A673 (cell line): Measurements from ENCODE around the gene LMAN1. TPM values are rescaled to one million over a fixed set of nuclear protein-coding genes. Genes with fewer than 3 reads are reported as not detected.

Source experiments
- BruUV-seq: library from RNA; stranded (reverse); fragments of 400-500 nt; replicated peaks from 2 replicates; lab custom pipeline; 2021; lab: Mats Ljungman, UMichigan
- CTCF ChIA-PET: fragments of 300-600 bp; sonication (Branson Sonifier 250); formaldehyde crosslinking; loops from one replicate; lab custom pipeline; 2022; ENCODE audit warnings: antibody characterized with exemption; lab: Charles Lee
- POLR2A ChIA-PET: fragments of 300-600 bp; sonication (Branson Sonifier 250); formaldehyde crosslinking; loops from one replicate; lab custom pipeline; 2022; ENCODE audit warnings: antibody characterized with exemption; ENCODE audit not compliant: low non-redundant PET; lab: Charles Lee
- DNase-seq: peaks from one replicate; pipeline ENCODE4 v3.0.0-alpha.2; 2015; ENCODE audit warnings: low spot score
- H3K27ac ChIP-seq: fragments of 200-600 bp; sonication (generic); 2 replicates; pipeline ENCODE4 v1.5.1; 2016; ENCODE audit warnings: mixed run types, low read depth, mild to moderate bottlenecking, mixed read lengths, antibody characterized with exemption, low read length; ENCODE audit not compliant: poor library complexity, severe bottlenecking
- H3K27me3 ChIP-seq: fragments of 200-600 bp; sonication (generic); replicated peaks from 2 replicates; pipeline ENCODE4 v1.6.1; 2017; ENCODE audit warnings: mixed run types, low read depth, mild to moderate bottlenecking, mixed read lengths, antibody characterized with exemption, low read length; ENCODE audit not compliant: insufficient read depth, poor library complexity
- H3K36me3 ChIP-seq: fragments of 200-600 bp; sonication (generic); 2 replicates; pipeline ENCODE4 v1.6.1; 2016; ENCODE audit warnings: mixed run types, mild to moderate bottlenecking, mixed read lengths, antibody characterized with exemption, low read length; ENCODE audit not compliant: insufficient read depth, poor library complexity, severe bottlenecking
- H3K4me1 ChIP-seq: fragments of 200-600 bp; sonication (generic); 2 replicates; pipeline ENCODE4 v1.6.1; 2017; ENCODE audit warnings: mixed run types, mild to moderate bottlenecking, mixed read lengths, antibody characterized with exemption, low read length; ENCODE audit not compliant: insufficient read depth, poor library complexity, severe bottlenecking
- H3K4me3 ChIP-seq: fragments of 200-600 bp; sonication (generic); 2 replicates; pipeline ENCODE4 v1.5.1; 2016; ENCODE audit warnings: low read depth, mixed run types, mild to moderate bottlenecking, mixed read lengths, low read length; ENCODE audit not compliant: poor library complexity, severe bottlenecking
- H3K9me3 ChIP-seq: fragments of 200-600 bp; sonication (generic); 2 replicates; pipeline ENCODE4 v1.6.1; 2016; ENCODE audit warnings: mixed run types, low read depth, mild to moderate bottlenecking, mixed read lengths, antibody characterized with exemption, low read length; ENCODE audit not compliant: poor library complexity, severe bottlenecking
- EZH2 ChIP-seq: fragments of 200-600 bp; sonication (generic); IDR thresholded peaks from 2 replicates; pipeline ENCODE4 v1.6.1; 2017; ENCODE audit warnings: borderline replicate concordance, low read depth, mild to moderate bottlenecking, mixed read lengths, antibody characterized with exemption, low read length; ENCODE audit not compliant: poor library complexity, severe bottlenecking
- intact Hi-C: fragments of 100-400 bp; cut with micrococcal nuclease; formaldehyde crosslinking; loops from one replicate; pipeline ENCODE4 v1.10.0; 2022; ENCODE audit not compliant: unreplicated experiment
- total RNA-seq: library from RNA; stranded (reverse); gene quantifications from 2 replicates; pipeline ENCODE4 v1.2.3, GENCODE V29; 2021
- TF ChIP-seq, protein P1 (sequence below): fragments of 300-800, 200-600 bp; sonication (generic); conservative IDR thresholded peaks from 2 replicates; pipeline ENCODE4 v1.5.1; 2017; ENCODE audit warnings: low read depth, mild to moderate bottlenecking, antibody characterized with exemption, low read length, moderate library complexity, mixed read lengths

Gene LMAN1
- total RNA-seq, 1 experiment from 2014 or later = 106 TPM

DNA sequence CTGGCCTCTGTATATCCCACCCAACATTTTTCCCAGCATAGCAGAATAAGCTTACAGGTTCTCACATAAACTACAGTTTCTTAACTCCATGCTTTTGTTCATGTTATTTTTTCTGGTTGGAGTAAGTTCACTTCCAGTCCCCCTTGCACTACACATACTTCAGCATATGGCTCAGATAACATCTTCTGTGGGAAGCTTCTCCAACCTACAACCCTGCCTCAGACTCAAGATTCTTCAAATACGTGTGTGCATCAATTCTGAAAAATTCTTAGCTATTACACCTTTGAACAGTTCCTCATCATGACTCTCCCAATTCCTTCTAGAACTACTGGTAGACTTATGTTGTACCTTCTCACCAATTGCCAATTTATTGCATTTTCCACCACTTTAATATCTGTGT is 33.1 kb downstream of the LMAN1 start:
- ChIA-PET CTCF (no interaction called here), POLR2A (no interaction called here)
- no peak overlapping the region for H3K4me3 ChIP-seq
- no peaks in the 10 kb centered on the region for H3K4me1 ChIP-seq
- H3K36me3 ChIP-seq = peaks cover 43% of the 10 kb centered on the region
- H3K27ac ChIP-seq = no peak overlapping the region
- DNase-seq = no peak
- H3K27me3 ChIP-seq = no peaks in the 10 kb centered on the region
- TF ChIP-seq EZH2 = no peak
- TF ChIP-seq, protein P1, sequence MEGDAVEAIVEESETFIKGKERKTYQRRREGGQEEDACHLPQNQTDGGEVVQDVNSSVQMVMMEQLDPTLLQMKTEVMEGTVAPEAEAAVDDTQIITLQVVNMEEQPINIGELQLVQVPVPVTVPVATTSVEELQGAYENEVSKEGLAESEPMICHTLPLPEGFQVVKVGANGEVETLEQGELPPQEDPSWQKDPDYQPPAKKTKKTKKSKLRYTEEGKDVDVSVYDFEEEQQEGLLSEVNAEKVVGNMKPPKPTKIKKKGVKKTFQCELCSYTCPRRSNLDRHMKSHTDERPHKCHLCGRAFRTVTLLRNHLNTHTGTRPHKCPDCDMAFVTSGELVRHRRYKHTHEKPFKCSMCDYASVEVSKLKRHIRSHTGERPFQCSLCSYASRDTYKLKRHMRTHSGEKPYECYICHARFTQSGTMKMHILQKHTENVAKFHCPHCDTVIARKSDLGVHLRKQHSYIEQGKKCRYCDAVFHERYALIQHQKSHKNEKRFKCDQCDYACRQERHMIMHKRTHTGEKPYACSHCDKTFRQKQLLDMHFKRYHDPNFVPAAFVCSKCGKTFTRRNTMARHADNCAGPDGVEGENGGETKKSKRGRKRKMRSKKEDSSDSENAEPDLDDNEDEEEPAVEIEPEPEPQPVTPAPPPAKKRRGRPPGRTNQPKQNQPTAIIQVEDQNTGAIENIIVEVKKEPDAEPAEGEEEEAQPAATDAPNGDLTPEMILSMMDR = no peak
- no TSS peak for BruUV-seq
- no peaks in the 10 kb centered on the region for H3K9me3 ChIP-seq
- intact Hi-C loops = loop anchor here (5.0 kb wide), 1 partner anchor 346 kb away; no protein-coding TSS in a partner anchor

DNA sequence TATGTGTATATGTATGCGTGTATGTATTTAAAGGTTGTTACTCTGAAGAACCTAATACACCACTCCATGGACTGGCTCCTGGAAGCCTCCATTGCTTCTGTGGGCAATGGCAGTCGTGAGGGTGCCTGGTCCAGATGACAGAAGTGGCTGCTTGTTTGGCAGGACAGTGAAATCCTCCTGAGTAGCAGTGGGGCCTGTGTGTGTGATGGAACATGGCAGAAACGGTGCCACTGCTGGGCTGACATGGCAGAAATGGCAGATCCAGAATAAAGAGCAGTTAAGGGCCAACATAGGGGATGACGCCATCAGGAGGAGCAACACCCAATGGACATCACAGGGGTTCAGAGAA is 34.5 kb downstream of the LMAN1 start:
- DNase-seq = no peak
- BruUV-seq = no TSS peak
- CTCF ChIA-PET = no interaction called here
- intact Hi-C loops = no loop called here
- Histone ChIP-seq H3K4me1 (no peaks in the 10 kb centered on the region), H3K36me3 (peaks cover 31% of the 10 kb centered on the region), H3K27ac (no peak overlapping the region), H3K4me3 (no peak overlapping the region), H3K27me3 (no peaks in the 10 kb centered on the region), H3K9me3 (no peaks in the 10 kb centered on the region)
- TF ChIP-seq, protein P1 = no peak
- no peak for TF ChIP-seq EZH2
- POLR2A ChIA-PET = no interaction called here

DNA sequence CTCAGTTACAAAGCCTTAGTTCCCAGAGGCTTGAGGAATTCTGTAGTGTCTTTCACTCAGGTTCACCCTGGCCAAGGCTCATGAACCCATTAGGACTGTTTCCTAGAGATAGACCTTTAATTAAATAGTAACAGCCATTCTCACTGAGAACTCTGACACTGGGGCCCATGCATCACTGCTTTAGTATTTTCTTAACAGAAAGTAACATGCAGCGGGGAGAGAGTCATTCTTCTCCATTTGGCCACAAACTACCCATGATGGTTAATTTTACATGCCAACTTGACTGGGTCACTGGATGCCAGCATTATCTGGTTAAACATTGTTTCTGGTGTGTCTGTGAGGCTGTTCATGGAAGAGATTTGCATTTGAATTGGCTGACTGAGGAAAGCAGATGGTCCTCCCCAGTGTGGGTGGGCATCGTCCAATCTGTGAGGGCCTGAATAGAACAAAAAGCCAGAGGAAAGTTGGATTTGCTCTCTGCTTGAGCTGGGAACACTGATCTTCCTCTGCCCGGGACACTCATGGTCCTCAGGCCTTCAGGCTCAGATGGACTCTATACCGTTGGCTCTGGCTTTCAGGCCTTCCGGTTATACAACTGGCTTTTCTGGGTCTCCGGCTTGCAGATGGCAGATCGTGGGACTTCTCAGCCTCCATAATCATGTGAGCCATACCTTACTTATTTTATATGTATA is 35.0 kb downstream of the LMAN1 start:
- intact Hi-C loops = no loop called here
- Histone ChIP-seq H3K4me3 (no peak overlapping the region), H3K27ac (no peak overlapping the region), H3K9me3 (no peaks in the 10 kb centered on the region), H3K4me1 (no peaks in the 10 kb centered on the region), H3K36me3 (peaks cover 26% of the 10 kb centered on the region), H3K27me3 (no peaks in the 10 kb centered on the region)
- BruUV-seq = no TSS peak
- TF ChIP-seq, protein P1 = no peak
- no peak for TF ChIP-seq EZH2
- ChIA-PET POLR2A (no interaction called here), CTCF (no interaction called here)
- no peak for DNase-seq
